Skeletal muscle satellite cell (primary cell): Measurements from ENCODE around the gene EZR.

Experiments
- H3K27me3 ChIP-seq: 2 replicates; pipeline ENCODE4 v1.7.0; 2013; ENCODE audit warnings: low read length; ENCODE audit not compliant: control insufficient read depth, insufficient read depth
- H3K36me3 ChIP-seq: 2 replicates; pipeline ENCODE4 v1.7.0; 2013; ENCODE audit warnings: mild to moderate bottlenecking, control low read depth, low read length; ENCODE audit not compliant: insufficient read depth
- H3K4me1 ChIP-seq: 2 replicates; pipeline ENCODE4 v1.7.0; 2013; ENCODE audit warnings: low read length; ENCODE audit not compliant: control insufficient read depth, insufficient read depth
- H3K4me2 ChIP-seq: 2 replicates; pipeline ENCODE4 v1.7.0; 2013; ENCODE audit warnings: mild to moderate bottlenecking, low read length
- H3K4me3 ChIP-seq: 2 replicates; pipeline ENCODE4 v1.7.0; 2013; ENCODE audit warnings: low read length
- H3K9ac ChIP-seq: 2 replicates; pipeline ENCODE4 v1.7.0; 2013; ENCODE audit warnings: mild to moderate bottlenecking, low read depth, low read length, moderate library complexity
- H3K9me3 ChIP-seq: replicated peaks from 2 replicates; pipeline ENCODE4 v1.7.0; 2013; ENCODE audit warnings: mild to moderate bottlenecking, control low read depth, low read length

EZR gene

DNA sequence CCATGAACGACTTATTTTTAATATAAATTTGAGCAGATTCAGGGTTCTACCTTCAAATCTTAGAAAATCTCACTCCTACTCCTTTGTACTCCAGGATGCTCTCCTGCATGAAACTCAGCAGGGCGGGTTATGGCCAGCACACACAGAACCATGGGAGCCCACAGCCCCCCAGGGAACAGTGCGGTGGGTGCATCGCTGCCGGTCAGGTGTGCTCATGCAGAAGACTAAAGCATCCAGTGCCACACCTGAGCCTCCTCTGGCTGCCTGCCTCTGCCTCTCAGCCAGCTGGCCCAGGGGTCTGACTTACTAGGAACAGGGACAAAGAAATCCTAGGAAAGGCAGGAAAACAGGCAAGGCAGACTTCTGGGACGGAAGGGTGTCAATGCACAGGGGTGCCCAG, 31.8 kb downstream of the EZR start:
- Histone ChIP-seq H3K9ac (no peak overlapping the region), H3K27me3 (no peaks in the 10 kb centered on the region), H3K36me3 (peaks cover 64% of the 10 kb centered on the region), H3K4me1 (peaks cover 24% of the 10 kb centered on the region), H3K4me3 (no peak overlapping the region), H3K9me3 (no peaks in the 10 kb centered on the region), H3K4me2 (no peak overlapping the region)

DNA sequence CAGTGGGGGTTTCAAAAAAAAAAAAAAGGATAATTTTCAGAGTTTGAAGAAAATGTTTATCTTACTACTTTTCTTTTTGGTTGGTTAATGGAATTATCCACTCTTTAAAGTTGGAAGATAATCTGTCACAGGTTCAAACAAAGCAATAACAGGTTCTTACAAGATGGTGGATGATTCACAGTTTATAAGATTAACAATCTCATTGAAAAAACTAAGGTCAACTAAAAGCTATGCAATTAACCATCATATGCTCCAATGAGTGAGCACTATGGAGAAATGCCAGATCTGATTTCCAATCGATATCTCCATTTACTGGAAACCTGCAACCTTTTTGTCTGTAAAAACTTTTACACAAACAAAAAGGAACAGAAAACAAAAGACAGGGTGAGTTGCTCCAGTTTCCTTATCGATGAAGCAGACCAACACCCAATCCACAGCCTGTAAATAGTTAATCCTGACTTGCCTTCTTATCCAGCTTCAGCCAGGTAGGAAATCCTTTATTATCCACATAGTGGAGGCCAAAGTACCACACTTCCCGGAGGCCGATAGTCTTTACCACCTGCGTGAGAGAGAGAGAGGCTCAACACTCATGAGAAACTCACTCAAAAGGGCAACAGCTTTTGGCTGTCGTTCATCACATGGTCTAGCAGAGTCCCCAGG, 32.4 kb downstream of the EZR start:
- H3K9ac ChIP-seq: no peak overlapping the region
- no peak overlapping the region for H3K4me2 ChIP-seq
- H3K4me1 ChIP-seq: peaks cover 24% of the 10 kb centered on the region
- no peak overlapping the region for H3K4me3 ChIP-seq
- no peaks in the 10 kb centered on the region for H3K9me3 ChIP-seq
- no peaks in the 10 kb centered on the region for H3K27me3 ChIP-seq
- H3K36me3 ChIP-seq: peaks cover 70% of the 10 kb centered on the region

DNA sequence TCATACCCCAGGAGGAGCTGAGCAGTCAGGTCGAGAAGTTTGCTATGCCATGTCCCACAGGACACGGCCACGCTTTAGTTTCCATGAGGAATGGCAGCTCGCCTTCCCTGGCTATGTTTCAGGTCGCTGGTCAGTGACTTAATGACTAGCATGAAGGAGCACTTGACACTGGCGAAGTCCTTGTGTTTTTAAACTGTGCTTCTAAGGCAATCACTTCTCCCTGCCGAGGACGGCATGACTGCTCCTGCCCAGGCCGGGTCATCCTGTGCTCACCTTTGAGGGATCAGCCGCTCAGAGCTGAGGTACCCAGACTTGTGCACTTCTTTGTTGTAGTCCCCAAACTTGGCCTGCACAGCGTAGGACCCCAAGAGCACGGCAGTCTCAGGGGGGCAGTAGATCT, 34.1 kb downstream of the EZR start:
- H3K9ac ChIP-seq: no peak overlapping the region
- H3K36me3 ChIP-seq: peaks cover 85% of the 10 kb centered on the region
- no peak overlapping the region for H3K4me2 ChIP-seq
- peaks cover 15% of the 10 kb centered on the region for H3K4me1 ChIP-seq
- no peak overlapping the region for H3K4me3 ChIP-seq
- no peaks in the 10 kb centered on the region for H3K27me3 ChIP-seq
- no peaks in the 10 kb centered on the region for H3K9me3 ChIP-seq

DNA sequence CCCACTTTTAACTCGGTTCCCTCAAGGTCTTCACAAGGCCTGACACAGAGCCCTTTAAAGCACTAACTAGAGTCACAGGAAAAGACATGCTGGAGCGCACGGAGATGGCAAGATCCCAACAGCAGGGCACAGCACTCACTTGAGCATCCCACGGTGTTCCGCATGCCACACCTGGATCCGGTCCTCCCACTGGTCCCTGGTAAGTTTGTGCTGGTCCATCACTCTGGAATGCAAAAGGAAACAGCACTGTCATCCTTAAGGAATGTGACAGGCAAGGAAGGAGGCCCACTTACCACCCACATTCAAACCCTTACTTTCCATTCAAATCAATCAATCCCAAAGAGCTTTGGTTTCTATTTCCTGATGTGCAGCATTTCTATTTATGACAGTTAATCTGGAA, 34.7 kb downstream of the EZR start:
- Histone ChIP-seq H3K4me1 (peaks cover 15% of the 10 kb centered on the region), H3K9me3 (no peaks in the 10 kb centered on the region), H3K36me3 (peaks cover 85% of the 10 kb centered on the region), H3K9ac (no peak overlapping the region), H3K4me3 (no peak overlapping the region), H3K4me2 (no peak overlapping the region), H3K27me3 (no peaks in the 10 kb centered on the region)

DNA sequence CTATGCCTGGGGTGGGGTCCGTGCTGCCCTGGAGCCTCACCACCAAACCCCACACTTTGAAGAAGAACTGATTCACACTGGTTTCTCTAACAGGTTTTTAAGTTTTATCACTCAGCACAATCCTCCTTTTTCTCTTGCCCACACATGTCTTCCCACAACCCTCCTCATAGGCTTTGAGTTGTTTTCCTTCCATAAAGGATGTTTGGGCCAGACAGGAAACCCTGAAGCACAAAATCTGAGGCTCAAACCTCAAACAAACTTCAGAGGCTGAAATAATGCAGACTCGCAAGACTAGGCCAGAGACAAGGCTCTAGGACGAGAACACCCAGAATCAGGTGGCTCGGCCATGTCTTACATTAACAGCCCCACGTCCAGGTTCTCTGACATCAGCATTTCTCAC, 35.3 kb downstream of the EZR start:
- Histone ChIP-seq H3K4me2 (no peak overlapping the region), H3K9me3 (no peaks in the 10 kb centered on the region), H3K4me3 (no peak overlapping the region), H3K4me1 (peaks cover 15% of the 10 kb centered on the region), H3K36me3 (peaks cover 84% of the 10 kb centered on the region), H3K9ac (no peak overlapping the region), H3K27me3 (no peaks in the 10 kb centered on the region)

DNA sequence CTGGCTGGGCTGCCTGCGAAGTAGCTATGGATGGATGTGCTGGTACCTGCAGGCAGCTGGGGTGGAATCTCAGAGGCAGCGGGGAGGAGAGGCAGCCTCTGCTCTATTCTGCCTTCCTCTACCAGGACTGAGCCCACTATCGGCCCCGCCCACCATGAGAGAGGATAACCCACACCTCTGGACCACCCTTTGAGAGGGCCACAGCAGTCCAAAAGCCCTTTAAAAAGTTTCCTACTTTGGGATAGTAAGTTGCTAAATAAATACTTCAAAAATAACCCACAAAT, 36.1 kb downstream of the EZR start:
- H3K4me1 ChIP-seq: peaks cover 21% of the 10 kb centered on the region
- no peaks in the 10 kb centered on the region for H3K9me3 ChIP-seq
- H3K36me3 ChIP-seq: peaks cover 87% of the 10 kb centered on the region
- no peaks in the 10 kb centered on the region for H3K27me3 ChIP-seq
- no peak overlapping the region for H3K4me3 ChIP-seq
- H3K4me2 ChIP-seq: no peak overlapping the region
- H3K9ac ChIP-seq: no peak overlapping the region

DNA sequence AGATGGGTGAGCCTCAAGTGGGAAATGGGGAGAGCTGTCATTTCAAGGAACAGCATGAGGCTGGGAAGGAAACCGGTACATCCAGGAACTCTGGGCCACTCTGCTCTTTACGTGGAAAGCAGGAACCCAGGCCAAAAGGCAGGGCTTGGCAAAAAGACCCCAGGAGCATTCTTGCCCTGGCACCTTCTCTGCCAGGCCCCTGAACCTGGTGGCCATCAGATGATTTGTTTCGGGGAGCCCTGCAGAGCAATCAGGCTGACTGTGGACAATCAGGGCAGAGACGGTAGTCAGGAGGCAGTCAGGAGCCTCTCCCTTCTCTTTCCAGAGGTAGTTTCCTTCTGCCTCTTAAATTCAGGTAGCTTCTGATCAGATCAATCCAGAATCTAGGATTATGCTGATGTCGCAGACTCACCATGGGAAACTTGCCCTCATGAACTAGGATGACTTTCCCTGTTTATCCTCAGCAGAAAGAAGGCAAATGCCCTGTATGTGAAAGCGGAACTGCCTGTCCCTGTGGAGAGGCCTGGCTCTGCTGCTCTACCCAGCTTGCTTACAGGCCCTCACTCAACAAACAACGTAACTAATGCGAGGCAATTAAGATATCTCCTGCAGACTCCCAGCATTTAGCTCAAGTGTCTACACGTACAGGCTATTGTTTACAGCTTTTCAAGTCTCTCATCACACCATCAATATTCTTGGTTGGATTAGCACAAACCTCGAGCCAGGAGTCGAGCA, 36.6 kb downstream of the EZR start:
- Histone ChIP-seq H3K9me3 (no peaks in the 10 kb centered on the region), H3K4me2 (no peak overlapping the region), H3K4me3 (no peak overlapping the region), H3K27me3 (no peaks in the 10 kb centered on the region), H3K9ac (no peak overlapping the region), H3K4me1 (peaks cover 23% of the 10 kb centered on the region), H3K36me3 (peaks cover 87% of the 10 kb centered on the region)

DNA sequence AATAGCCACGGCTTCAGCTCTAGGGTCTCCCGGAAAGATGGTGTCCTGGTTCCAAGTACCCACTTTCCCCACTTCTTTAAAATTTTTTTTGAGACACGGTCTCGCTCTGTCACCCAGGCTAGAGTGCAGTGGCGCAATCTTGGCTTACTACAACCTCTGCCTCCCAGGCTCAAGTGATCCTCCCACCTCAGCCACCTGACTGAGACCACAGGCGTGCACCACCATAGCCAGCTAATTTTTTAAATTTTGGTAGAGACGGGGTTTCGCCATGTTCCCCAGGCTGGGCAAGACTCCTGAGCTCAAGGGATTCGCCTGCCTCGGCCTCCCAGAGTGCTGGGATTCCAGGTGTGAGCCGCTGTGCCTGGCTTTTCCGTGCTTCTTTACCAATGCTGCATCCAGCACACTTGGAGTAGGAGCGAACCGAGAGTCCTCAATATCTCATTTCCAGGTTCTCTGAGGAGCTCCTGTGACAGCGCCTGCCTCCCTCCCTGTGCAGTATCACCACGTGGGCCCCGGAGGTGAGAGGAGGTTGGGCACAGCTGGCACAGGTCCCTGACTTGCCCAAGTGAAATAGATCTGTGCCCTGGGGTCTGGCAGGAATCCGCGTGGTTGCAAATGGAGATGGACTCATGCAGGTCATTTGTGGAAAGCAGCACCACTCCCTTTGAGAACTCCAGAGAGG, 37.3 kb downstream of the EZR start:
- H3K4me1 ChIP-seq: peaks cover 23% of the 10 kb centered on the region
- no peak overlapping the region for H3K9ac ChIP-seq
- H3K9me3 ChIP-seq: no peaks in the 10 kb centered on the region
- H3K4me2 ChIP-seq: no peak overlapping the region
- H3K27me3 ChIP-seq: no peaks in the 10 kb centered on the region
- peaks cover 87% of the 10 kb centered on the region for H3K36me3 ChIP-seq
- no peak overlapping the region for H3K4me3 ChIP-seq

DNA sequence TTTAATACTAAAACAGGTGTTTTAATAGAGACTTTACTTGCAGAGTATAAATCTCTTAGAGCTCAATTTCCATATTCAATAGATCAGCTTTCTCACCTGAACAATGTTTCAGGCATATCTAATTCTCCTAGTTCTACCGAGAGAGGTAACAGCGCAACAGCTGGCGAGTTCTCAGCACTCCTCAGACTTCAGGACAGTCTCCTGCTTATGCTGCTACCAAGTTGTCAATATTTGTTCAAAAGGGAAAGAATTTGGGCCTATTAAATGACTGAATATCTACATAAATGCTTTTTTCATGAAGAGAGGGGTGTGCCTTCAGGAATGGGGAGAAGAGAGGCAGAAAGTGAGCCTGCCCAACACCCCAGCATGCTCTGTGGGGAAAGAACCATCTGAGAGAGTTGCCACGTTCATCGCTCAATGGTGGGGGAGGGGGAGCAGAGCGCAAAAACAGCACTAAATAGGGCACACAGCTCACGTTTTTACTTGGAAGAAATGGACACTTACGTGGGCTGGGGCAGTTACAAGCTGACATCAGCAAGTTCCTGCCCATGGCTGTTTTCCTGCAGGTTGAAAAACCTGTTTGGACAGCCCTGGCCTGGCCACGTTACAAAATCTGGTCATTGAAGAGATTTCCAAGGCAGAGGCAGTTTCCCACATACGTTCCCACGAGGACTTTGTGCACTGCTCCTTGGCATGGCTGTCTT, 38.0 kb downstream of the EZR start:
- Histone ChIP-seq H3K4me2 (no peak overlapping the region), H3K4me3 (no peak overlapping the region), H3K9me3 (no peaks in the 10 kb centered on the region), H3K36me3 (peaks cover 83% of the 10 kb centered on the region), H3K27me3 (no peaks in the 10 kb centered on the region), H3K4me1 (peaks cover 23% of the 10 kb centered on the region), H3K9ac (no peak overlapping the region)

DNA sequence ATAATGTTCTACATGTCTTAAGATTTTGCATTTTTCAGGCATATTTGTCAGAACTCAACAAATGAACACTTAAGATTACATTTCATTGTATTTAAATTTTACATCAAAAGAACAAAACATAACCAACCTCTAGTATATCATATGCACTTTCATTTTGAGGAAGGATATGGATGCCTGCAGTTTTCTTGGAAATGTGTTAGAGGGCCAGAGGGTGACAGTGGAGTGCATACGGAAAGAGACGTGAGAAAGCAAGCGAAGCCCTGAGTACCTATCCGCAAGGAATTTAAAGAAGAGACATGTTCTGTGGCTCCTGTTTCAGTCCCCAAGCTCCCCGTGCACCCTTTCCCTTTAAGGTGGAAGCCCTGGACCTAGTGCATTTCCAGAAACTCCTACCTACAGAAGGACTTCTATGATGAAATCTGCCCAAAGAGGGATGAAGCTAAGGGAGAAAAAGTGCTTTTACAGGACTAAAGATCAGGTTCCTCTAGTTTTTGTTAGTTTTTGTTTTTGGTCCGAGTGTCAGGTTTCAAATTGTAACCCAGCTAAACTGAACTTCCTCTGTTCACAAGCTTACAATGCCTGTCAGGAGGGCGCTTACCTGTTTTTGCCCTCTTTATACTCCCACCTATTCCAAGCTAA, 38.8 kb downstream of the EZR start:
- no peaks in the 10 kb centered on the region for H3K9me3 ChIP-seq
- H3K4me3 ChIP-seq: no peak overlapping the region
- no peaks in the 10 kb centered on the region for H3K27me3 ChIP-seq
- H3K4me1 ChIP-seq: peaks cover 21% of the 10 kb centered on the region
- H3K36me3 ChIP-seq: peaks cover 85% of the 10 kb centered on the region
- H3K9ac ChIP-seq: no peak overlapping the region
- no peak overlapping the region for H3K4me2 ChIP-seq

DNA sequence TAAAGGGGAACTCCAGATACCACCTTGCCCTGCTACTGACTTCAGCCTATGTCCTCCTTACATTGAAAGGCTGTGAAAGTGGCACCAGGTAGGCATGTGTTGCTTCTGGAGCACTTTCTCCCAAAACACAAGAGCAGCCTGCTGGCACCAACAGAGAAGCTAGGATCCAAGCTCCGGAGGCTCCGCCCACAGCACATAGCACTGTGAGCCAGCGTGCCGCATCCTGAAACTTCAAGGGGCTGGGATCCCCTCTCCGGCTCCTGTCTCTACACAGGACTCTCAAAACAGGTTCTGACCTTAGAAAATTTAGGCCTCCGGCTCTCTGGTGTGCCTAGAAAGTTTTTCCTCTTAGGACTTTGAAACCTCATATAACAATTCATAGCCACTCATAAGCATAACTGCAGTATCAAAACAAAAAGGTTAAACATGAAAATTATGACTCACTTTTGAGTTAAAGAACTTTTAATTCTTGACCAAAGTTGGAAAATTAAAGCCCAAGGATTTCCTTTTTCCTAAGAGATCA, 41.1 kb downstream of the EZR start:
- H3K9me3 ChIP-seq: no peaks in the 10 kb centered on the region
- H3K4me1 ChIP-seq: peaks cover 16% of the 10 kb centered on the region
- H3K9ac ChIP-seq: no peak overlapping the region
- H3K4me3 ChIP-seq: no peak overlapping the region
- H3K4me2 ChIP-seq: no peak overlapping the region
- peaks cover 80% of the 10 kb centered on the region for H3K36me3 ChIP-seq
- no peaks in the 10 kb centered on the region for H3K27me3 ChIP-seq
